Stomach smooth muscle (tissue), 2 donors: ENCODE data around the gene RBM39.
"Not testable (repeated sequence)": the region's sequence is repeated elsewhere in the genome, so short reads cannot be mapped to it uniquely, and the experiment has no call there.

Experiments used
- H3K27ac ChIP-seq: one replicate; pipeline ENCODE4 v1.7.0; 2013; ENCODE audit warnings: mild to moderate bottlenecking, low read length, inconsistent platforms
- H3K27me3 ChIP-seq, 2 donors: one replicate each; pipeline ENCODE4 v1.7.0; 2013; ENCODE audit warnings: low read length in 2 of 2; ENCODE audit not compliant: insufficient read depth in 2 of 2, control insufficient read depth in 1 of 2
- H3K36me3 ChIP-seq, 2 donors: one replicate each; pipeline ENCODE4 v1.7.0; 2013; ENCODE audit warnings: low read length in 2 of 2; ENCODE audit not compliant: control insufficient read depth in 2 of 2, insufficient read depth in 2 of 2
- H3K4me1 ChIP-seq: one replicate; pipeline ENCODE4 v1.7.0; 2013; ENCODE audit warnings: low read length; ENCODE audit not compliant: control insufficient read depth, insufficient read depth
- H3K4me3 ChIP-seq, 2 donors: one replicate each; pipeline ENCODE4 v1.7.0; 2013; ENCODE audit warnings: low read length in 2 of 2
- H3K9ac ChIP-seq, 2 donors: one replicate each; pipeline ENCODE4 v1.7.0; 2013; ENCODE audit warnings: low read length in 2 of 2, mild to moderate bottlenecking in 1 of 2
- H3K9me3 ChIP-seq, 2 donors: one replicate each; pipeline ENCODE4 v1.7.0; 2013; ENCODE audit warnings: low read length in 2 of 2; ENCODE audit not compliant: control insufficient read depth in 2 of 2
- donor health status: healthy.
- donor health status: Pancreatic carcinoma.

Gene RBM39

DNA sequence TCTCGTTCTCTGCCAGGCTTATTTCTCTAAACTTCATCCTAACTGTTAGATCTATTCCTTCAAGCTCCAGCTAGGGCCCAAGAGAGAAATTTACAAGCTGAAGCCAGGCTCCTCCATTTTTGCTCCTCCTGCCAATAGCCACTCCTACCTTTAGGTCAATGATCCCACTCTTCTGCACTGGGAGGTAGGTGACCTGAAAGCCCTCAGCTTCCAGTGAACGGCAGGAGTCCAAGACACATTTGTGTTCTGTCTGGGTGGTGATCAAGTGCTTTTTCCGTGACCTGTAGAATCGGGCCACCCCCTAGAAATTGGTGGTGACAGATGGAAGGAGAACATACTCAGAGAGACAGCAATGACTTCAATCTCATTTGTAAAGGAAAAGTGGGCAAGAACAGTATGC lies 51.8 kb downstream of the RBM39 start:
- no peaks in the 10 kb centered on the region for H3K27me3 ChIP-seq
- H3K36me3 ChIP-seq, result peaks cover 7 to 23% of the 10 kb centered on the region in 2 donors
- no peak overlapping the region for H3K4me3 ChIP-seq
- no peak overlapping the region for H3K27ac ChIP-seq
- no peaks in the 10 kb centered on the region for H3K4me1 ChIP-seq
- no peak overlapping the region for H3K9ac ChIP-seq
- no peaks in the 10 kb centered on the region for H3K9me3 ChIP-seq

DNA sequence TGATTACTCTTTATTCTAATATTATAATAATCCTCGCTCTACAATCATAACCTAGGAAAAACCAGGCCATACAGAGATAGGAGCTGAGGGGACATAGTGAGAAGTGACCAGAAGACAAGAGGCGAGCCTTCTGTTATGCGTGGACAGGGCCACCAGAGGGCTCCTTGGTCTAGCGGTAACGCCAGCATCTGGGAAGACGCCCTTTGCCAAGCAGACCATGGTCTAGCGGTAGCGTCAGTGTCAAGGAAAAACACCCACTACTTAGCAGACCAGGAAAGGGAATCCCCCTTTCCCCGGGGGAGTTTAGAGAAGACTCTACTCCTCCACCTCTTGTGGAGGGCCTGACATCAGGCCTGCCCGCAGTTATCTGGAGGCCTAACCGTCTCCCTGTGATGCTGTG lies 55.2 kb downstream of the RBM39 start:
- H3K4me1 ChIP-seq, H3K4me3 ChIP-seq, H3K27ac ChIP-seq, H3K9ac ChIP-seq, H3K27me3 ChIP-seq, H3K9me3 ChIP-seq: not testable (repeated sequence)
- H3K36me3 ChIP-seq, result peaks cover 4 to 17% of the 10 kb centered on the region in 2 donors

GRCh38 chr20:35685368-35685767 lies 56.7 kb downstream of the RBM39 start:
- H3K9ac ChIP-seq, H3K27ac ChIP-seq, H3K4me3 ChIP-seq, H3K9me3 ChIP-seq, H3K27me3 ChIP-seq, H3K4me1 ChIP-seq: not testable (repeated sequence)
- H3K36me3 ChIP-seq, result peaks cover 5 to 15% of the 10 kb centered on the region in 2 donors

GRCh38 chr20:35681960-35682359 lies 60.1 kb downstream of the RBM39 start:
- Histone ChIP-seq H3K9me3 (no peaks in the 10 kb centered on the region), H3K9ac (no peak overlapping the region), H3K27me3 (no peaks in the 10 kb centered on the region), H3K36me3 (peaks cover 0 to 3% of the 10 kb centered on the region in 2 donors), H3K4me3 (no peak overlapping the region), H3K27ac (peak overlapping the region; percentile 50), H3K4me1 (peaks cover 4% of the 10 kb centered on the region)

GRCh38 chr20:35680452-35681183 lies 61.4 kb downstream of the RBM39 start:
- Histone ChIP-seq H3K27ac (peak overlapping the region; percentile 50), H3K36me3 (peaks cover 0 to 3% of the 10 kb centered on the region in 2 donors), H3K9ac (no peak overlapping the region), H3K27me3 (no peaks in the 10 kb centered on the region), H3K4me1 (peaks cover 4% of the 10 kb centered on the region), H3K4me3 (no peak overlapping the region), H3K9me3 (no peaks in the 10 kb centered on the region)

- no peaks in the 10 kb centered on the region for H3K27me3 ChIP-seq
- H3K4me1 ChIP-seq, result no peaks in the 10 kb centered on the region
- peaks cover 32 to 34% of the 10 kb centered on the region in 2 donors for H3K36me3 ChIP-seq
- no peak overlapping the region for H3K4me3 ChIP-seq
- no peak overlapping the region for H3K27ac ChIP-seq
- no peaks in the 10 kb centered on the region for H3K9me3 ChIP-seq
- H3K9ac ChIP-seq, result no peak overlapping the region
These were observed 67.1 kb downstream of the RBM39 start for GRCh38 chr20:35674921-35675320.

GRCh38 chr20:35673884-35674283 lies 68.2 kb downstream of the RBM39 start:
- Histone ChIP-seq H3K27me3 (no peaks in the 10 kb centered on the region), H3K36me3 (peaks cover 42 to 44% of the 10 kb centered on the region in 2 donors), H3K4me1 (no peaks in the 10 kb centered on the region), H3K9ac (no peak overlapping the region), H3K4me3 (no peak overlapping the region), H3K9me3 (no peaks in the 10 kb centered on the region), H3K27ac (no peak overlapping the region)

GRCh38 chr20:35669681-35670080 lies 72.4 kb downstream of the RBM39 start:
- Histone ChIP-seq H3K9me3 (no peaks in the 10 kb centered on the region), H3K9ac (no peak overlapping the region), H3K27me3 (no peaks in the 10 kb centered on the region), H3K27ac (no peak overlapping the region), H3K4me1 (no peaks in the 10 kb centered on the region), H3K36me3 (peaks cover 44 to 46% of the 10 kb centered on the region in 2 donors), H3K4me3 (no peak overlapping the region)

DNA sequence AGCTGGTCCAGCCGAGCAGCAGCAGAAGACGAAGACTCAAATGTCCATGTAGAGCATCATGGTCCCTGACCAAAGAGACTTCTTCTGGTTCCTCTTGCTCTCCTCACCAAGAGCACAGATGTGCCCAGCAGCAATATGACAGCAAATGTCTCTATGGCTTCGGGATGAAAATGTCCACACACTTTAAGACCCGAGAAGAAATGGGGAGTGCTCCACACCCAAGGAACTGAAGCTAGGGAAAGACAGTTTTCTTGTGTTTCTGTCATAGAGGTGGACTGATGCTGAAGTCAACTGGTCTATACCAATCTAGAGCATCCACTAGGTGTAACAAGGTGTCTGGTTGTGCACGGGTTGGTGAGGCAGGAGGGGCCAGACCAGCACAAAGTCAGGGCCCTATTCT lies 72.8 kb downstream of the RBM39 start:
- Histone ChIP-seq H3K27ac (no peak overlapping the region), H3K4me1 (no peaks in the 10 kb centered on the region), H3K36me3 (peaks cover 41% of the 10 kb centered on the region in 2 donors), H3K27me3 (no peaks in the 10 kb centered on the region), H3K9me3 (no peaks in the 10 kb centered on the region), H3K9ac (no peak overlapping the region), H3K4me3 (no peak overlapping the region)

- H3K9ac ChIP-seq, result no peak overlapping the region
- no peaks in the 10 kb centered on the region for H3K9me3 ChIP-seq
- H3K36me3 ChIP-seq, result peaks cover 21 to 22% of the 10 kb centered on the region in 2 donors
- no peak overlapping the region for H3K27ac ChIP-seq
- H3K27me3 ChIP-seq, result no peaks in the 10 kb centered on the region
- H3K4me3 ChIP-seq, result no peak overlapping the region
- H3K4me1 ChIP-seq, result peaks cover 7% of the 10 kb centered on the region
These were observed 76.1 kb downstream of the RBM39 start for GRCh38 chr20:35665949-35666288.

DNA sequence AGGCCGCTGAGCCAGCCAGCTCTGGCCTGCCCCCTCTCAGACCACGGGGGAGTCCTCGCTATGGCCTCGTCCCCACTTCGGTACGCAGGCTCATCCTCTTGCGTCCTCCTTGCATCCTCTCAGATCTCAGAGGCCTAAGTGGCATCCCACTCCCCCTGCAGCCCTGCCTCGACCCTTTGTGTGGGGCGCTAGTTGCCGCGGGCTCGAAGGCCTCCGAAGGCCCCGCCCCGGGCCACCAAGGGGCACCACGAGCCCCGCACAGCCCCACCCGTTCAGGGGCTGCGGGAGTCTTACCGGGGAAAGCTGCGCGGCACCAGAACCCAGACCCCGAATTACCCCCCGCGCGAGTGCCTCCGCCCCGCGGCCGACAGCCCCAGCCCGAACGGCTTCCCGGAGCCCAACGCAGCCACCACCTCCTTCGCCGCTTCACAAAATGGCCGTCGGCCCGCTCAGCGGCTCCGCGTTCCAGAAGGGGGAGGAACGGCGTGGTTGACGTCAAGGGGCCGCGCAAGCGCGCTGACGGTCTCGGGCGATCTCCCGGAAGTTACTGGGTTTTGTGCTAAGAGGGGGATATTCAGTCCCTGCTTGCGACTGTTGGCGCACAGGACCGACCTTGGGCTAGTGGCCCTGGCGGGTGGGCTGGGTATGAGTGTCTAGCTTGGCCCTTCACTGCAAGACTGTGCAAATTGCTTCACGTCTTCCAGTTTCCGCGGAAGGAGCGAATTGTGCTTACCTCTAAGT lies 77.4 kb downstream of the RBM39 start, which contains the start of the genes CPNE1 and RBM12:
TSS of gene CPNE1 (minus strand) at position 435 of the 741 bp plus-strand sequence. CDS start 31,977 bp downstream, outside the sequence.
TSS of gene RBM12 (minus strand) at position 435 of the 741 bp plus-strand sequence. CDS start 9,578 bp downstream, outside the sequence.
- peaks cover 7% of the 10 kb centered on the region for H3K4me1 ChIP-seq
- no peaks in the 10 kb centered on the region for H3K27me3 ChIP-seq

More for the DNA sequence above, 77.4 kb downstream of the RBM39 start, which contains the start of the genes CPNE1 and RBM12:
- Histone ChIP-seq H3K36me3 (peaks cover 9 to 10% of the 10 kb centered on the region in 2 donors), H3K27ac (peak within 1 kb of the TSS; percentile 96), H3K9ac (peak within 1 kb of the TSS; percentile 95 to 99), H3K4me3 (peak within 1 kb of the TSS; percentile 97 to 99), H3K9me3 (no peaks in the 10 kb centered on the region)
